ENCODE data around the gene CTSC.
A peak's percentile ranks its signal among the peaks of the same experiment; 100 is the strongest.

Gene CTSC

GRCh38 chr11:88337181-88337986 lies at the start of gene CTSC:
Gene CTSC, minus strand, starts transcription at chr11:88337736. Its CDS starts 64 bp downstream, at chr11:88337672.
- DNase-seq, result peak; percentile 92

GRCh38 chr11:88384669-88385005 lies 47.1 kb upstream of the CTSC start:
- DNase-seq, result no peak

- no peak for DNase-seq
Observed at GRCh38 chr11:88384004-88384668, 46.6 kb upstream of the CTSC start.

GRCh38 chr11:88383447-88383846 lies 45.9 kb upstream of the CTSC start:
- no peak for DNase-seq

GRCh38 chr11:88379130-88379529 lies 41.6 kb upstream of the CTSC start:
- DNase-seq, result no peak

GRCh38 chr11:88378422-88379066 lies 41.0 kb upstream of the CTSC start:
- DNase-seq, result no peak

GRCh38 chr11:88377646-88378045 lies 40.1 kb upstream of the CTSC start:
- no peak for DNase-seq

GRCh38 chr11:88377144-88377543 lies 39.6 kb upstream of the CTSC start:
- no peak for DNase-seq

GRCh38 chr11:88375927-88376470 lies 38.5 kb upstream of the CTSC start:
- DNase-seq, result no peak

GRCh38 chr11:88370782-88371181 lies 33.2 kb upstream of the CTSC start:
- DNase-seq, result no peak

GRCh38 chr11:88367310-88367709 lies 29.8 kb upstream of the CTSC start:
- peak; percentile 11 to 45 for DNase-seq

- no peak for DNase-seq
Observed at GRCh38 chr11:88363648-88364065, 26.1 kb upstream of the CTSC start.

GRCh38 chr11:88363004-88363403 lies 25.5 kb upstream of the CTSC start:
- no peak for DNase-seq

- DNase-seq, result no peak
Observed at GRCh38 chr11:88360141-88360540, 22.6 kb upstream of the CTSC start.

GRCh38 chr11:88359541-88359940 lies 22.0 kb upstream of the CTSC start:
- peak in 1 of 2 donors; percentile 37 for DNase-seq

GRCh38 chr11:88359114-88359513 lies 21.6 kb upstream of the CTSC start:
- DNase-seq, result no peak

GRCh38 chr11:88358040-88358431 lies 20.5 kb upstream of the CTSC start:
- DNase-seq, result no peak

GRCh38 chr11:88357323-88358039 lies 19.9 kb upstream of the CTSC start:
- no peak for DNase-seq

- DNase-seq, result no peak
Observed at GRCh38 chr11:88355887-88356286, 18.4 kb upstream of the CTSC start.

GRCh38 chr11:88354912-88355311 lies 17.4 kb upstream of the CTSC start:
- DNase-seq, result no peak

- peak in 1 of 2 donors; percentile 38 for DNase-seq
Observed at GRCh38 chr11:88353835-88354496, 16.4 kb upstream of the CTSC start.

GRCh38 chr11:88353386-88353785 lies 15.8 kb upstream of the CTSC start:
- no peak for DNase-seq

Measured in CD4-positive, alpha-beta T cell treated with Interleukin-4 for 1 hour (primary cell).